ENCODE results near the gene GSX2.
"Not testable (repeated sequence)": the region's sequence is repeated elsewhere in the genome, so short reads cannot be mapped to it uniquely, and the experiment has no call there.

Gene GSX2

DNA sequence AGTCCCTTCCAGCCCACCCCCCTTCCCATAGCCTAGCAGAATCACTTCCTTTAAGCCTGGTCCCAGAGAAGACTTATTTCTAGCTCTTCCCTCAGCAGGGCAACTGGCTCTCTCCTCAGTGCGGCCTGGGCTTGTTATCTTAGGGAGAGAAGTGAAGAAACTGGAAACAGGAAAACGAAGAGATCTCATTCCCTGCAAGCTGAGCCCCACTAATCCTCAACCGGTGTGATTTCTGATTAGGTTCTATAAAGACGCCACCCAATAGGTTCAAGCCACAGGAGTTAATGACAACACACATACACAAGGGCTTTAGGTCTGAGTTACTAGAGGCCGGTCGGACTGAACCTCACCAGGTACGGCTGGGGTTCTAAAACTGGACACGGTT is 3.2 kb downstream of the GSX2 start:
- no peak for DNase-seq (ENCODE audit: low spot score)

DNA sequence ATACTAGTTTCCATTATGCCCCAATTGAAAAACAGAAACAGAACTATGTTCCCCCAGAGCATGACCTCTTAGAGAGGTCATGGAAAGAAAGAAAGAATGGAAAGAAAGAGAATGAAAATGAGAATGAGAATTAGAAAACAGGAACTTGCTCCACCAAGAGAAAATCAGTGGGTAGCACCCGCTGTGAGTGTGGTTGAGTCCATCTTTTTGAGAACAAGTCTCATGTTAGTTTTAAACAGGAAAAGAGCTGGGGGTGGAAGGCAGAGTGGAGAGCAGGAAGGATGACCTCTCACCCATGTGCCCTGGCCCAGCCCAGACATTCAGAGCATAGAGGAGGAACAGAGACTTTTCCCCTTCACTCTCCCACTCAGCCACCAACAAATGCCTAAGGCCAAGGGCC is 4.9 kb downstream of the GSX2 start:
- no peak for DNase-seq (ENCODE audit: low spot score)

DNA sequence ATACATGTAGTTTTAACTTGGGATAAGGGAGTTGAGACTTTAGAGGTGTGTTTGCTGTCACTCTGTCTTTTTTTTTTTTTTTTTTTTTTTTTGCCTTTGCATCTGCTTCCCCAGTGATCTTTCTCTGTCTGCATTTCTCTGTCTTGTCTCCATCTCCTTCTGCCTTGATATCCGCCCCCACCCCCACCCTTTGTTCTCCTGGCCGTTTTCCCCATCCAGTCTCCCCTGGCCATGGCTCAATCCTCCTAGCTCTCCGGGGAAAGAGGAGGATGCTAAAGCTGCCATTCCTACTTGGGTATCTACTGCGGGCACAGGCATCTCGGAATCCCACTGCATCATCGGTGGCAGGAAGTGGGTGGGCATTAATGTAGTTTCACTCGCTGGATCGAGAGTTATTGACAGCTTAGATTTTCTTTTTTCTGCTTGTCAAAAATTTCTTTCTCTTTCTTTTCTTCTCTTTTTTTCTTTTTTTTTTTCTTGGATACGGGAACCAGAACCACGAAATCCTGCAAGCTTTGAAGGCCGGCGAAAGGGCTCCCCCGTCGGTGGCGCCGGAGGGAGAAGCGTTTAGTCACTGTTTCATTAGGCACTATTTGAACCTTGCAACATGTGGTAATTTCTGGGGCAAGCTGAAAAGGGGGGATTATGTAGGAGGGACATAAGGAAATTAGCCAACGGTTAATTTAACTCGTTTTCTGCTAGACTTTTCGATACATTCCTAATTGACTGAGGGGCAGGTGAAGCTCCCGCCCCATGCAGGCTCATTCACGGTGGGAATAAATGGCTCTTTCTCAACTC is 8.2 kb downstream of the GSX2 start:
- DNase-seq (ENCODE audit: low spot score): no peak

DNA sequence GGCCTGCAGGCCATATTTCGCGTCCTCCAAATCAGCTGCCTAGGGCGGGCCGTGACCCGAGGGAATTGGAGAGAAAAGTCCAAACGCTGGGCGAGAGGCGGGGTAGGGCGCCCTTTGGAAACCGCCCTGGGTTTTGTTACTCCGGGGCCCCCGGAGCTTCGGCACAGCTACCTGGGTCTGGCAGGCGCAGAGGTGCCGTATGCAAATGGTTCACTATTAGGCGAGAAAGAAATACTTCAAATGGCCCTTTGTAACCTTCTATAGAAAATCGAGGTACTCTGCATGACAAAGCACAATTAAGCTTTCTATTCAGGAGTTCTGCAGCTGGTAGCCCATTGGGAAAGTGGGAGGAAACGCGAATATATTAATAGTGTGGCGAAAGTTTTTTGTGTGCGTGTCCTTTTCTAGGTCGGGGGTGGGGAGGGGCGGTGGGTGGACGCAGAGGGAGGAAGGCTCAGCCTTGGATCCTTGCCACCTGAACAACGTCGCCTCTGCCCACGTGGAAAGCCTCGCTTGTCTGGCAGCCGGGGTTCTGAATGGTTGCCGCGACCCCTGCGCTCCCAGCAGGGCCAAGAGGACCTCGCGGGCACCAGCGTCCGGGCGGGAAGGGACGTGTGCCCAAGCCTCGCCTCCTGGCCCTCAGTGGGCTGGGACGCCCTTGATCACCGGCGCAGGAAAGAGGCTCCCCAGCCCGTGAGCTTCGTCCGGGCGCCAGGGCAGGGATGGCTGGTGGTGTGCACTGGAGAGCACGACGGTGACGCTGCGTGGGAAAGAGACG is 9.5 kb downstream of the GSX2 start:
- no peak for DNase-seq (ENCODE audit: low spot score)

DNA sequence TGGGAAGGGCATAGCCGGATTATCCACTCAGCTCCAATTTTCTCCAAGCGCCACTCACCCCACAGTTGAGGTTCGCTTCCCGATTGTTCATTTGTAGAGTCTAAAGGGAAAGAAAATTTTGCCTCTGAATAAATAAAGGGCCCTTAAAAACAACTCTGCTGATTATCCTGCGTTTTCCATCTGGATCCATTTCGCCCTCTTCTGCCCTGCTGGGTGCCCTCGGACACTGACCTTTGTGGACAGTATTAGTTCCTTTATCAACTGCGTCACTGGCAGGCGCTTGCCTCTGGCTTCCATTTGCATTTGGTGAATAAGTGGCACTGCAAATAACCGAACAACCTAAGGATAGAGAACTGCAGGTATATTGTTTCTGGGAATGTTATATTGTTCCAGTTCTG is 10.1 kb downstream of the GSX2 start:
- DNase-seq (ENCODE audit: low spot score): no peak

DNA sequence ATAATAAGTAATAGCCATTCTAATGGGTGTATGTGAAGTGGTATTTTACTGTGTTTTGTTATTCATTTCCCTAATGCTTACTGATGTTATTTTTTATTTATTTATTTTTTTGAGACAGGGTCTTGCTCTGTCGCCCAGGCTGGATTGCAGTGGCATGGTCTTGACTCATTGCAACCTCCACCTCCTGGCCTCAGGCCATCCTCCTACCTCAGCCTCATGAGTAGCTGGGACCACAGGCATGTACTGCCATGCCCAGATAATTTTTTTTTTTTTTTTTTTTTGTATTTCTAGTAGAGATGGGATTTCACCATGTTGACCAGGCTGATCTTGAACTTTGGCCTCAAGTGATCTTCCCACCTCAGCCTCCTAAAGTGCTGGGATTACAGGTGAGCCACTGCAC is 13.2 kb downstream of the GSX2 start:
- not testable (repeated sequence) for DNase-seq (ENCODE audit: low spot score)

DNA sequence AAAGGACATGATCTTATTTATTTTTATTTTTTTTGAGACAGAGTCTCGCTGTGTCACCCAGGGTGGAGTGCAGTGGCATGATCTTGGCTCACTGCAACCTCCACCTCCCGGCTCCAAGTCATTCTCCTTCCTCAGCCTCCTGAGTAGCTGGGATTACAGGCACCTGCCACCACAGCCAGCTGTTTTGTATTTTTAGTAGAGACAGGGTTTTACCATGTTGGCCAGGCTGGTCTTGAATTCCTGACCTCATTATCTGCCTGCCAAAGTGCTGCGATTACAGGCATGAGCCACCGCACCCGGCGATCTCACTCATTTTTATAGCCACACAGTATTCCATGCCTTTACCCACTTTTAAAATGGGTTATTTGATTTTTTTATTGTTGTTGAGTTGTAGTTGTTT is 16.3 kb downstream of the GSX2 start:
- not testable (repeated sequence) for DNase-seq (ENCODE audit: low spot score)

DNA sequence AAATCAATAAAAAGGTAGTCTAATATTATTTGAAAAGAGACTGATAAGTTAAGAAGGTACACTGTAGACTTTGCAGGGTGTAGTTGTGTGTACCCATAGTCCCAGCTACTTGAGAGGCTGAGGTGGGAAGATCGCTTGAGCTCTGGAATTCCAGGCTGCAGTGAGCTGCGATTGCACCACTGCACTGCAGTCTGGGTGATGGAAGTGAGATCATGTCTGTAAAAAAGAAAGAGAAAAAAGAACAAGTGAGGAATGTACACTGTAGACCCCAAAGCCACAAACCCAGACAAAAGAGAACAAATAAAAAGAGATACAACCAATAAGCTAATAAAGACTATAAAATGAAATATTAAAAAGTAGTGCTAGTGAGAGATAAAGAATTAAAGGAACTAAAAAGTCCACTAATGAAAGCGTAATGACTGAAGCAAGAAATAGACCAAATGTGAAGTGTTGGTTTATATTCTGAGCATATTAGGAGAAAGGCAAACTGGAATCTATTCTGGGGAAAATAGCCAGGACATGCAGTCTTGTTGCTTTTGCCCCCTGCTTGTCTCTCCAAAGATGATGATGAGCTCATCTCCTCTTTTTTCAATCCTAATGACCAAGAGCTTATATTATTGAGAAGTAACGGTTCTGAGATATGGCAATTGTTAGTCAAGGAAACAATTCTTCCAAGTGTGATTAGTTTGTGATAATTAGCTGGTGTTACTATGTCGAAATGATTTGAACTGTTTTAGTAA is 19.1 kb downstream of the GSX2 start:
- DNase-seq (ENCODE audit: low spot score): no peak

DNA sequence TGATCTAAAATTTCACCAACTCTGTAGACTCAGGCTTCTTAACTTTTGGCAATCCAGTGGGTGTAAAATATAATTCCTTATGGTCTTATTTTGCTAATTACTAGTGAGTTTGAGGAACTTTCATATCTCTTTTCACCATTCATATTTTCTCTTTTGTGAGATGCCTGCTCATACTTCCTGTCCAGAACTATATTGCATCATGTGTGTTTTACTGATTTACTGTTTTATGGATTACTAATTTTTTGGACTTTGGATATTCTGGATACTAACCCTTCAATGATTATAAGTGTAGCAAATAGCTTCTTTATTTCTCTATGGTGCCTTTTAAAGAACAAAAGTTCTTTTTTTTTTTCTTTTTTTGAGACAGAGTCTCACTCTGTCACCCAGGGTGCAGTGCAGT is 20.6 kb downstream of the GSX2 start:
- no peak for DNase-seq (ENCODE audit: low spot score)

DNA sequence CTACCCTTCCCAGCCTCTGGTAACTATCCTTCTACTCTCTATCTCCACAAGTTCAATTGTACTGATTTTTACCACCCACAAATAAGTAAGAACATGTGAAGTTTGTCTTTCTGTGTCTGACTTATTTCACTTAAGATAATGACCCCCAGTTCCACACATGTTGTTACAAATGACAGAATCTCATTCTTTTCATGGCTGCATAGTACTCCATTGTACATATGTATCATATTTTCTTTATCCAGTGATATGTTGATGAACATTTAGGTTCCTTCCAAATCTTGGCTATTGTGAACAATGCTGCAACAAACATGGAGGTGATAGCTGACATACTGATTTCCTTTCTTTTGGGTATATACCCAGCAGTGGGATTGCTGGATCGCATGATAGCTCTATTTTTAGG is 27.7 kb downstream of the GSX2 start:
- DNase-seq (ENCODE audit: low spot score): no peak

DNA sequence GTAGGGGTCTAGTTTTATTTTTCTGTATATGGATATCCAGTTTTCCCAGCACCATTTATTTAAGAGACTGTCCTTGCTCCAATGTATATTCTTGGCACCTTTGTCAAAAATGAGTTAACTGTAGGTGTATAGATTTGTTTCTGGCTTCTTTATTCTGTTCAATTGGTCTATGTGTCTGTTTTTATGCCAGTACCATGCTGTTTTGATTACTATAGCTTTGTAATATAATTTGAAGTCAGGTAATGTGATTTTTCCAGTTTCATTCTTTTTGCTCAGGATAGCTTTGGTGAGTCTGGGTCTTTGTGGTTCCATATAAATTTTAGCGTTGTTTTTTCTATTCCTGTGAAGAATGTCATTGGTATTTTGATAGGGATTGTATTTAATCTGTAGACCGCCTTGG is 28.7 kb downstream of the GSX2 start:
- not testable (repeated sequence) for DNase-seq (ENCODE audit: low spot score)

DNA sequence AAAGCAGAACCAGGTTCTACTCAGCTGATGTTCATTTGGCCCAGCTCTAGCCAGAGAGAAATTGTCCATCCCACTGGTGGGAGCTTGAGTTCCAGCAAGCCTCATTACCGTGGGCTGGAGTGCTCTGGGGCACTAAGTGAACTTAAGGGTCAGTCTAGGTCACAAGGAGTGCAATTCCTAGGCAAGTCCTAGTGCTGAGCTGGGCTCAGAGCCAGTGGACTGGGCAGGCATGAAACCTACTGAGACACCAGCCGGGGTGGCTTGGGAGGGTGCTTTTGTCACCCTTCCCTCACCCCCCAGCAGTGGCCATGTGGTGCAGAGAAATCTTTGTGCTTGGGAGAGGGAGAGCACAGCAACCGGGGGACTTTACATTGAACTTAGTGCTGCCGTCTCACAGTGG is 39.4 kb downstream of the GSX2 start:
- no peak for DNase-seq (ENCODE audit: low spot score)

DNA sequence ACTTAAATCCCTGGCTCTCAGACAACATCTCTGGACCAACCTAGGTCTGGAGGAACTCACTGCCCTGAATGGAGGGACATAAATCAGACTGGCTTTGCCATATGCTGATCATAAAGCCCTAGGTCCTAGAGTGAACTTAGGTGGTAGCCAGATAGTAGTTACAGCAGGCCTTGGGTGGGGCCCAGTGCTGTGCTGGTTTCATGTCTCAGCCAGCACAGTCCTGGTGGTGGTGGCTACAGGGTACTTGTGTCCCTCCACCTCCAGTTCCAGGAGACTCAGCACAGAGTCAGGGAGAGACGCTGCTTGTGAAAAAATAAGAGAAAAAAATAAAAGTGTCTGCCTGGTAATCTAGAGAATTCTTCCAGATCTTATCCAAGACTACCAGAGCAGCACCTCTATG is 40.3 kb downstream of the GSX2 start:
- DNase-seq (ENCODE audit: low spot score): no peak

DNA sequence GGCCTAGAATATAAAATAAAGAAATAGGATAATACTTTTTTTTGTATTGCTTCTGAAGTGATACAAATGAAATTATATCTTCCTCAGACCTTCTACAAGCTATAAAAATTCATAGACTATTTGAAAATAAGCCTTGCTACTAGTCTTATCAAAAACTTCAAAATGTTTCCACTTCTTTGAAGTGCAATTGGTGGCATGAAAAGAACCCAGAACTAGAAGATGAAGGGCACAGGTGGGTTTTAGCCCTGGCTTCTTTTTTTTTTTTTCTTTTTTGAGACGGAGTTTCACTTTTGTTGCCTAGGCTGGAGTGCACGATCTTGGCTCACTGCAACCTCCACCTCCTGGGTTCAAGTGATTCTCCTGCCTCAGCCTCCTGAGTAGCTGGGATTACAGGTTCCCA is 44.2 kb downstream of the GSX2 start:
- DNase-seq (ENCODE audit: low spot score): no peak

DNA sequence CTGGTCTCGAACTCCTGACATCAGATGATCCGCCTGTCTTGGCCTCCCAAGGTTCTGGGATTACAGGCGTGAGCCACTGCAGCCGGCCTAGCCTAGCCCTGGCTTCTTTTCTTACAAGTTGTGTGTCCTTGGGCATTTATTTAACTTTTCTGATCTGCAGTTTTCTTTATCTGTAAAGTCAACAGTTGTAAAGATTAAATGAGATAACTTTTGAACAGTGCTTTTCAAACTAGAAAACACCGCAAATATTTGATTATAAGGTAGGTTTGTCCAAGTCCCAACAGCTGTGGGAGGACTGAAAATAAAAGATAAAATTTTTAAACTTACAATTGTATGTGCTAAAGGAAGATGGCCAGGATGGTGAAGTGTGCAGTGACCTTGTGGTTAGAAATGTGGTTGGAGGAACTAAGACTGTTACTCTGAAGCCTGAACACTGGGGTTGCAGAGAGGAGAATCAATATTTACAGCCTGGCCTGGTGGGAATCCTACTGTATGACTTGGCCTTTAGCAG is 44.8 kb downstream of the GSX2 start:
- DNase-seq (ENCODE audit: low spot score): no peak

DNA sequence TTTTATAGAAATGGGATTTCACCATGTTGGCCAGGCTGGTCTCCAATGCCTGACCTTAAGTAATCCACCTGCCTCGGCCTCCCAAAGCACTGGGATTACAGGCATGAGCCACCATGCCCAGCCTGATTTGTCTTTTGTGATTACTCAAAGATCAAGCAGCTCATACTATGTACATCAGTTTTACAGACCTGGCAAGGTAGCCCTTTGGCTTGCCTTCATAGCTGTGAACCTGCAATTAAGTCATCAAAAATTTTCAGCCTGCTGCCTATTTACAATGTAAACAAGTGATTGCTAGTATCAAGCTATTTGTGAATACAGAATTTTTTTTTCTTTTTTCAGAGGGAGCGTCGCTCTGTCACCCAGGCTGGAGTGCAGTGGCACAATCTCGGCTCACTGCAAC is 46.2 kb downstream of the GSX2 start:
- DNase-seq (ENCODE audit: low spot score): no peak

DNA sequence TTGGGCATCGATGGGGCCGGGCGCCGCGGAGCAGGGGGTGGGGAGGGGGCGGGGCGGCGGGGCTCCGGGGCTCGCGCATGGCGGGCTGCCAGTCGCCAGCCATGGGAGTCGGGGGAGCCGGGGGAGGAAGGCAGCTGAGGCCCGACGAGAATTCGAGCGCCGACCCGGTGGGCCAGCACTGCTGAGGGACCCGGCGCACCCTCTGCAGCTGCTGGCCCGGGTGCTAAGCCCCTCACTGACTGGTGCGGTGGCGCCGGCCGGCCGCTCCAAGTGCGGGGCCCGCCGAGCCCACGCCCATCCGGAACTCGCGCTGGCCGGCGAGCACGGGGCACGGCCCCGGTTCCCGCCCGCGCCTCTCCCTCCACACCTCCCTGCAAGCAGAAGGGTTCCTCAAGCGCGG is 49.4 kb downstream of the GSX2 start:
- no peak for DNase-seq (ENCODE audit: low spot score)
